ENCODE data around the gene F13A1. TPM values are rescaled to one million over a fixed set of nuclear protein-coding genes. Genes with fewer than 3 reads are reported as not detected.

The F13A1 gene
- total and polyA plus RNA-seq, 2 of the 8 experiments (the other 6 are each of a cell fraction or from before 2014, with no cell fraction given): 0.57 to 1.5 TPM

DNA sequence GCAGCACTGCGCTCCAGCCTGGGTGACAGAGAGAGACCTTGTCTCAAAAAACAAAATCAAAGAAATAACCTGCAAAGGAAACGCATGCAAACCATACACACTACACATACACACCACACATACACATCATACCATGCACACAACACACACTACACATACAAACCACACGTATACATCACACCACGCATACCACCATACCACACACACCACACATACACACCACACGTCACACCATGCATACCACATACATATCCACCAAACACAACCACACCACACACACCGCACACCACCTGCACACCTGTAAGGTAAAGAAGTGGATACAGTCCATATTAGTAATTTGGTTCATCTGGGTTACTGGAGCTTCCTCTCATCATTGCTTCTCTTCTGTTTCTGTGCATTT, 32.3 kb upstream of the F13A1 start (continued):
- TF ChIP-seq, protein P1, sequence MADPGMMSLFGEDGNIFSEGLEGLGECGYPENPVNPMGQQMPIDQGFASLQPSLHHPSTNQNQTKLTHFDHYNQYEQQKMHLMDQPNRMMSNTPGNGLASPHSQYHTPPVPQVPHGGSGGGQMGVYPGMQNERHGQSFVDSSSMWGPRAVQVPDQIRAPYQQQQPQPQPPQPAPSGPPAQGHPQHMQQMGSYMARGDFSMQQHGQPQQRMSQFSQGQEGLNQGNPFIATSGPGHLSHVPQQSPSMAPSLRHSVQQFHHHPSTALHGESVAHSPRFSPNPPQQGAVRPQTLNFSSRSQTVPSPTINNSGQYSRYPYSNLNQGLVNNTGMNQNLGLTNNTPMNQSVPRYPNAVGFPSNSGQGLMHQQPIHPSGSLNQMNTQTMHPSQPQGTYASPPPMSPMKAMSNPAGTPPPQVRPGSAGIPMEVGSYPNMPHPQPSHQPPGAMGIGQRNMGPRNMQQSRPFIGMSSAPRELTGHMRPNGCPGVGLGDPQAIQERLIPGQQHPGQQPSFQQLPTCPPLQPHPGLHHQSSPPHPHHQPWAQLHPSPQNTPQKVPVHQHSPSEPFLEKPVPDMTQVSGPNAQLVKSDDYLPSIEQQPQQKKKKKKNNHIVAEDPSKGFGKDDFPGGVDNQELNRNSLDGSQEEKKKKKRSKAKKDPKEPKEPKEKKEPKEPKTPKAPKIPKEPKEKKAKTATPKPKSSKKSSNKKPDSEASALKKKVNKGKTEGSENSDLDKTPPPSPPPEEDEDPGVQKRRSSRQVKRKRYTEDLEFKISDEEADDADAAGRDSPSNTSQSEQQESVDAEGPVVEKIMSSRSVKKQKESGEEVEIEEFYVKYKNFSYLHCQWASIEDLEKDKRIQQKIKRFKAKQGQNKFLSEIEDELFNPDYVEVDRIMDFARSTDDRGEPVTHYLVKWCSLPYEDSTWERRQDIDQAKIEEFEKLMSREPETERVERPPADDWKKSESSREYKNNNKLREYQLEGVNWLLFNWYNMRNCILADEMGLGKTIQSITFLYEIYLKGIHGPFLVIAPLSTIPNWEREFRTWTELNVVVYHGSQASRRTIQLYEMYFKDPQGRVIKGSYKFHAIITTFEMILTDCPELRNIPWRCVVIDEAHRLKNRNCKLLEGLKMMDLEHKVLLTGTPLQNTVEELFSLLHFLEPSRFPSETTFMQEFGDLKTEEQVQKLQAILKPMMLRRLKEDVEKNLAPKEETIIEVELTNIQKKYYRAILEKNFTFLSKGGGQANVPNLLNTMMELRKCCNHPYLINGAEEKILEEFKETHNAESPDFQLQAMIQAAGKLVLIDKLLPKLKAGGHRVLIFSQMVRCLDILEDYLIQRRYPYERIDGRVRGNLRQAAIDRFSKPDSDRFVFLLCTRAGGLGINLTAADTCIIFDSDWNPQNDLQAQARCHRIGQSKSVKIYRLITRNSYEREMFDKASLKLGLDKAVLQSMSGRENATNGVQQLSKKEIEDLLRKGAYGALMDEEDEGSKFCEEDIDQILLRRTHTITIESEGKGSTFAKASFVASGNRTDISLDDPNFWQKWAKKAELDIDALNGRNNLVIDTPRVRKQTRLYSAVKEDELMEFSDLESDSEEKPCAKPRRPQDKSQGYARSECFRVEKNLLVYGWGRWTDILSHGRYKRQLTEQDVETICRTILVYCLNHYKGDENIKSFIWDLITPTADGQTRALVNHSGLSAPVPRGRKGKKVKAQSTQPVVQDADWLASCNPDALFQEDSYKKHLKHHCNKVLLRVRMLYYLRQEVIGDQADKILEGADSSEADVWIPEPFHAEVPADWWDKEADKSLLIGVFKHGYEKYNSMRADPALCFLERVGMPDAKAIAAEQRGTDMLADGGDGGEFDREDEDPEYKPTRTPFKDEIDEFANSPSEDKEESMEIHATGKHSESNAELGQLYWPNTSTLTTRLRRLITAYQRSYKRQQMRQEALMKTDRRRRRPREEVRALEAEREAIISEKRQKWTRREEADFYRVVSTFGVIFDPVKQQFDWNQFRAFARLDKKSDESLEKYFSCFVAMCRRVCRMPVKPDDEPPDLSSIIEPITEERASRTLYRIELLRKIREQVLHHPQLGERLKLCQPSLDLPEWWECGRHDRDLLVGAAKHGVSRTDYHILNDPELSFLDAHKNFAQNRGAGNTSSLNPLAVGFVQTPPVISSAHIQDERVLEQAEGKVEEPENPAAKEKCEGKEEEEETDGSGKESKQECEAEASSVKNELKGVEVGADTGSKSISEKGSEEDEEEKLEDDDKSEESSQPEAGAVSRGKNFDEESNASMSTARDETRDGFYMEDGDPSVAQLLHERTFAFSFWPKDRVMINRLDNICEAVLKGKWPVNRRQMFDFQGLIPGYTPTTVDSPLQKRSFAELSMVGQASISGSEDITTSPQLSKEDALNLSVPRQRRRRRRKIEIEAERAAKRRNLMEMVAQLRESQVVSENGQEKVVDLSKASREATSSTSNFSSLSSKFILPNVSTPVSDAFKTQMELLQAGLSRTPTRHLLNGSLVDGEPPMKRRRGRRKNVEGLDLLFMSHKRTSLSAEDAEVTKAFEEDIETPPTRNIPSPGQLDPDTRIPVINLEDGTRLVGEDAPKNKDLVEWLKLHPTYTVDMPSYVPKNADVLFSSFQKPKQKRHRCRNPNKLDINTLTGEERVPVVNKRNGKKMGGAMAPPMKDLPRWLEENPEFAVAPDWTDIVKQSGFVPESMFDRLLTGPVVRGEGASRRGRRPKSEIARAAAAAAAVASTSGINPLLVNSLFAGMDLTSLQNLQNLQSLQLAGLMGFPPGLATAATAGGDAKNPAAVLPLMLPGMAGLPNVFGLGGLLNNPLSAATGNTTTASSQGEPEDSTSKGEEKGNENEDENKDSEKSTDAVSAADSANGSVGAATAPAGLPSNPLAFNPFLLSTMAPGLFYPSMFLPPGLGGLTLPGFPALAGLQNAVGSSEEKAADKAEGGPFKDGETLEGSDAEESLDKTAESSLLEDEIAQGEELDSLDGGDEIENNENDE (IDR thresholded peaks at IDR 0.05; ENCODE audit: insufficient replicate concordance, low read length): no peak
- TF ChIP-seq ASH2L (IDR thresholded peaks at IDR 0.05; ENCODE audit: low read length) (no peak), KDM4A (IDR thresholded peaks at IDR 0.05; ENCODE audit: low read depth, low read length, severe bottlenecking) (no peak), PHF8 (conservative IDR thresholded peaks at IDR 0.05; ENCODE audit: low read depth, low read length) (no peak), NANOG (IDR thresholded peaks at IDR 0.05; ENCODE audit: insufficient read depth, low read depth, low read length, poor library complexity, severe bottlenecking) (no peak)

Measured in H1 (cell line).